DMS153 (cell line): ENCODE results near the gene MLST8.

Source experiments
- DNase-seq: peaks from one replicate; lab custom pipeline; 2025; lab: John Stamatoyannopoulos, UW

Gene MLST8

DNA sequence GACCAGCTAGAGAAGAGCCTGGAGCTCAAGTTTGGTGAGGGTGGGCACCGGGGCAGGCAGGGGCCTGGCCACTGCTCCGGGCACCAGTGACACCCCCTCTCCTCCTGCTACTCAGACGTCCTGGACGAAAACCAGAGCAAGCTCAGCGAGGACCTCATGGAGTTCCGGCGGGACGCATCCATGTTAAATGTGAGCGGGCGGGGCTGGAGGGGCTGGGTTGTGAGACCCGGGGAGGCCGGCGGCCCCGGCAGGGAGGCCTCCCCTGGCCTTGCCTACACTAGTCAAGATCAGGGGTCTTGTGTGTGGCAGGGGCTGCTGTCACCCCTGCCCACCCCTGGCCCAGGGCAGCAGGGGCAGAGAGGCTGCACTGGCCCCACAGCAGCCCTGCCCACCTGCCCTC, 31.9 kb upstream of the MLST8 start:
- no peak for DNase-seq

DNA sequence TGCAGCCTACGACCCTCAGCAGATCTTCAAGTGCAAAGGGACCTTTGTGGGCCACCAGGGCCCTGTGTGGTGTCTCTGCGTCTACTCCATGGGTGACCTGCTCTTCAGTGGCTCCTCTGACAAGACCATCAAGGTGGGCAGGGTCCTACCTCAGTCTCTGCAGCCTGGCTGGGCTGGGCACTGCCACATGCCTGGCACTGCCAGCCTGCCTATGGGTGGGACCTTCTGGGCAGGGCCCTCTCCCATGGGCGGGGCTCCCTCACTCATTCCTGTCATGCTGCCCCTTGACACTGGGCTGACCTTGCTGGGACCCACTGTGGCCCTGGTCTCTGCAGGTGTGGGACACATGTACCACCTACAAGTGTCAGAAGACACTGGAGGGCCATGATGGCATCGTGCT, 31.3 kb upstream of the MLST8 start:
- DNase-seq, result no peak

DNA sequence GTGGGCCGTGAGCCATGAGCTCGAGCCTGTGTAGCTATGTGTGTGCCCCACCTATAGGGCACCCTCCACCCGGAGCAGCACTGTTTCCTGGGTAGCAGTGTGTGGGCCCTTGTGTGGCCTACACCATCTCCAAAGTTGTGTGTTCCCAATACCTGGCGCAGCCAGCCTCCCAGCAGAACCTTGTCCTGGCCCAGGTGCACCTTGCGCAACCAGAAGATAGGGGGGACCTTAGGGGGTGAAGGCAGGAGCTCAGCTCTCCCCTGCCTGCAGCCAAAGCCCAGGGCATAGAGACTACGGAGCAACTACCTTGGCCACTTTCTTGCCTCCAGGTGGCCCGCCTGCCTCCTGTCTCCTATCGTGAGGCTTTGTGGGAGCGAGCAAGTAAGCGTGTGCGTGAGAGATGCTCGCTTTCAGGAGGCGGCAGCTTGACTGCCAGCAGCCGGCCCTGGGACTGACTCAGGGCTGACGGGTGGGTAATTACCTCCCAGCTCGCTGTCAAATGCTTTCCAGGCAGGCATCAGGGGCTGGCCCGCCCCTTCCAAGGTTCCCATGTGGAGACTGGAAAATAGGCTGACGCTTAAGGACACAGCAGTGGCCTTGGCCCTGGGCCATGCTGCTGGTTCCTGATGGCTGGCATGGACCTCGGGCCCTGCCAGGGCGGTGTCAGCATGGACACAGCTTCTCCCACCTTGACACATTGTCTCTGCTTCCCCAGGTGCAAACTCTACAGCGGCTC, 30.7 kb upstream of the MLST8 start:
- no peak for DNase-seq

DNA sequence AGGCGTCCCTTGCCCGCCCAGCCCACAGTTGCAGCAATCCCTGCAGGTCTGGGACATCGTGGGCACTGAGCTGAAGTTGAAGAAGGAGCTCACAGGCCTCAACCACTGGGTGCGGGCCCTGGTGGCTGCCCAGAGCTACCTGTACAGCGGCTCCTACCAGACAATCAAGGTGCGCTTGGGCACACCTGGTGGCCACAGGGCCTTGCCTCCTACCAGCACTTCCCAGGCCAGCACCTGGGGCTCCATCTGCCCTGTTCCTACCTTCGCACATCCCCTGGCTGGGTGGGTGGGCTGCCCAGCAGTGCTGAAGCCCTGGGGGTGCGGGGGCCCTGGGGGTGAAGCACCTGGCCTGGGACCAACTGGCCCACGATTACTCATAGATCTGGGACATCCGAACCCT, 29.8 kb upstream of the MLST8 start:
- no peak for DNase-seq

DNA sequence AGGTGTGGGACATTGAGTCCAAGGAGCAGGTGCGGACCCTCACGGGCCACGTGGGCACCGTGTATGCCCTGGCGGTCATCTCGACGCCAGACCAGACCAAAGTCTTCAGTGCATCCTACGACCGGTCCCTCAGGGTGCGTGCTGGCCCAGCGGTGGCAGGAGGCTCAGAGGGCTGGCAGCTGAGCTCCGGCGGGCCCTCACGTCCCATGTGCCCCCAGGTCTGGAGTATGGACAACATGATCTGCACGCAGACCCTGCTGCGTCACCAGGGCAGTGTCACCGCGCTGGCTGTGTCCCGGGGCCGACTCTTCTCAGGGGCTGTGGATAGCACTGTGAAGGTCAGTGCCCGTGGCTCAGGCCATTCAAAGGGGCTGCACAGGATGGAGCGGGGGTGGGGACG, 29.2 kb upstream of the MLST8 start:
- DNase-seq, result no peak

DNA sequence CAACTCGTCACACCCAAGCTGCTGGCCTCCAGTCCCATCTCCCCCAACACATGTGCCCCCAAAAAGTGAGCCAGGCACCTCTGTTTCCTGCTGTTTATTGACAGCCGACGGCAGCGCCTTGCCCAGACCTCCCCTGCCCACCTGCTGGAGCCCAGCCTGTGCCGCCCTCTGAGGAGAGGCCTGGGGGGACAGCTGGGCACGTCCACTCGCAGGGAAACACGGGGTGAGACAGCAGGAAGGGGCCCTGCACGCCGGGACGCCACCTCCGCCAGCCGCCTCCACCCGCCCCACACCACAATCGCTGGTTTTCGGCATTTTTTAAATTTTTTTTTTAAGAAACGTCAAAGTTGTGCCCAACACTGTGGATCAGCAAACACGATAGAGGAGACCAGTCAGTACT, 28.2 kb upstream of the MLST8 start:
- DNase-seq, result no peak

DNA sequence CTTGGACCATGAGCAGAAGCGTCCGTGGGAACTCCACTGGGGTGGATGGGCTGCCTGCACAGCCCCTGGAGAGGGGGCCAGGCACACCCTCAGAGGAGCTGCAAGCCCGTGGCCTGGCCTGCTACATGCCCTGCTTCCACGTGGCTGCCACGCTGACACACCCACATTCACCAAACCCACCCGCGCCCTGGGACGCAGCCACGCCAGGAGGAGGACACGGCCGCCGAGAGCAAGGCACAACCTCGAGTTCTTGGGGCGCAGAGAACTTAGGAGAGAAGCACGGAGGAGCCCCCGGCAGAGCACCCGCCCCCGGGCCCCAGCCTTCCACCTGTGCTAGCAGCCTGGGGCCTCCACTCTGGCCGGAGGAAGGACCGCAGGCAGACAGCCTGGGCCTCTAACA, 27.7 kb upstream of the MLST8 start:
- DNase-seq, result no peak

DNA sequence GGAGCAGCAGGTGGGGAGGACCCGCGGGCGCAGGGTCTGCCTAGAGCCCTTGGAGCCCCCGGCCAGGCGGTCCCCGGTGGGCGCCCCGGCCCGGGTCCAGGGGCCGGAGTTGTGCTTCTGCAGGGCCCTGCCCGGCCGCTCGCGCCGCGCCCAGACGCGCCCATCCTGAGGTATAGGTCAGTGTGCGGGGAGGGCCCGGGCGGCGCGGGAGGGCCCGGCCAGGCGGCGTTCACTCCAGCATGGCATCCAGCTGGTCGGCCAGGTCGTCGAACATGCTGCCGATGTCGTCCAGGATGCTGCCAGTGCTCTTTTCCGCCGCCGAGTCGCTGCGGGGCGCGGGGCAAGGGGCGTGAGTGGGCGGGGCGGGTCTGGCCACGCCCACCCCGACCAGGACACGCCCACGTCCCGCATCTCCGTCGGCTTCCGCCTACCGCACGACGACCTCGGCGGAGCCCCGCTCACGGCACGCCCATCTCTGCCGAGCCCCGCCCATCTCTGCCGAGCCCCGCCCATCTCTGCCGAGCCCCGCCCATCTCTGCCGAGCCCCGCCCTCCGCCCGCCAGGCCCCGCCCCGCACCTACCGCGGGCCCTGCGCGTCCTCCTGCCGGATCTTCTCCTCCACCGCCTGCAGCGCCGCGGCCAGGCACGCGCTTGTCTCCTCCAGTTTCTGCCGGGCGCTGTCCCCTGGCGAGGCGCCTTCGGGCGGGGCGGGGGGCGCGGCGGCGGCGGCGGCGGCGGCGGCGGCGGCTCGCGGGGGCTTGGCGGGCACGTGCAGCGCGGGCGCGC, 26.7 kb upstream of the MLST8 start:
- DNase-seq, result no peak

DNA sequence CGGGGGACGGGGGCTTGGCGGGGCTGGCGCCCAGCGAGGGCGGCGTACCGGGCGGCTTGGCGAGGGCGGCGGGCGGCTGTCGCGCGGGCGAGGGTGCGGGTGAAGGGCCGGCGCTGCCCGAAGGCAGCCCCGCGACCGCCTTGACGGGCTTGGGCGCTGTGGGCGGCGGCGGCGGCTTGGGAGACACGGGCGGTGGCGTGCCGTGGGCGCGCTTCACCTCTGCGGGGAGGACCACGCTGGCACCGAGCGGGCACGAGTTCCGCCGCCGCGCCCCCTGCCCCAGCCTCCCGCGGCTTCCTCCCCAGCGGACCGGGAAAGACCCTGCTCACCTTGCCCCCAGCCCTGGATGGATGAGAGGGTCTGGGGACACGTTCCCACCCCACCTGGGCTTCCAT, 26.1 kb upstream of the MLST8 start:
- DNase-seq, result no peak

DNA sequence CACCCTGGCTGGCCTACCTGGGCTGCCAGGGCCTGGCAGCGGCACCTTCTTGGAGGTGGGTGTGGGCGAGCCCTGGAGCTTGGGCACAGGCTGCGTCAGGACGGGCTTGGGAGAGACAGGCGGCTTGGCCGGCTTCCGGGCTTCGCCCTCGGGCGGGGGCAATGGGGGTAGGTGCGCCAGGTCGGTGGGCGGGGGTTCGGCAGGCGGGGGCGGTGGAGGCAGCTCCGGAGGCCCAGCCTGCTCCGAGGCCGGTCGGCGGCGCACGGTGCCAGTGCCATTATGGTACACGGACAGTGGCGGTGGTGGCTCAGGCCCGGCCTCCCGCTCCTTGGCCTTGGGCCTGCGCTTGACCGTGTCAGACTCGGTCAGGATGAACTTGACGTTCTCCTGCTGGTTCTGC, 25.7 kb upstream of the MLST8 start:
- DNase-seq, result no peak

DNA sequence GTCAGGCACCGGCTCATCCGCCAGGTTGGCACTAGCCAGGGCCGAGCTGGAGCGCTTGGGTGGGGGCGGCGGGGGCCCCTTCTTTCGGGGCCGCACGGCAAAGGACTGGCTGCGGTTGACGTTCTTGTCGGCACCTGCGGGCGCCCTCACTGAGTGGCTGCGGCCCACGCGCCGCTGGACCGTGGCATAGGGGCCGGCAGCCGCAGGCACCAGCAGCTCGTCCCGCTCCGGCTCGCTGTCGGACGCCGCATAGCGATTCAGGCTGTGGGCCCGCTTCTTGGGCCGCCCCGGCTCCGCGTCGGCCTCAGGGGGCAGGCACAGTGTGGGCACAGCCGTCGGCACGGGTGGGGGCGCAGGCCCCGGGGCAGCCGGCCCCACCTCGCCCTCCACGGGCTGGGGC, 24.8 kb upstream of the MLST8 start:
- no peak for DNase-seq

DNA sequence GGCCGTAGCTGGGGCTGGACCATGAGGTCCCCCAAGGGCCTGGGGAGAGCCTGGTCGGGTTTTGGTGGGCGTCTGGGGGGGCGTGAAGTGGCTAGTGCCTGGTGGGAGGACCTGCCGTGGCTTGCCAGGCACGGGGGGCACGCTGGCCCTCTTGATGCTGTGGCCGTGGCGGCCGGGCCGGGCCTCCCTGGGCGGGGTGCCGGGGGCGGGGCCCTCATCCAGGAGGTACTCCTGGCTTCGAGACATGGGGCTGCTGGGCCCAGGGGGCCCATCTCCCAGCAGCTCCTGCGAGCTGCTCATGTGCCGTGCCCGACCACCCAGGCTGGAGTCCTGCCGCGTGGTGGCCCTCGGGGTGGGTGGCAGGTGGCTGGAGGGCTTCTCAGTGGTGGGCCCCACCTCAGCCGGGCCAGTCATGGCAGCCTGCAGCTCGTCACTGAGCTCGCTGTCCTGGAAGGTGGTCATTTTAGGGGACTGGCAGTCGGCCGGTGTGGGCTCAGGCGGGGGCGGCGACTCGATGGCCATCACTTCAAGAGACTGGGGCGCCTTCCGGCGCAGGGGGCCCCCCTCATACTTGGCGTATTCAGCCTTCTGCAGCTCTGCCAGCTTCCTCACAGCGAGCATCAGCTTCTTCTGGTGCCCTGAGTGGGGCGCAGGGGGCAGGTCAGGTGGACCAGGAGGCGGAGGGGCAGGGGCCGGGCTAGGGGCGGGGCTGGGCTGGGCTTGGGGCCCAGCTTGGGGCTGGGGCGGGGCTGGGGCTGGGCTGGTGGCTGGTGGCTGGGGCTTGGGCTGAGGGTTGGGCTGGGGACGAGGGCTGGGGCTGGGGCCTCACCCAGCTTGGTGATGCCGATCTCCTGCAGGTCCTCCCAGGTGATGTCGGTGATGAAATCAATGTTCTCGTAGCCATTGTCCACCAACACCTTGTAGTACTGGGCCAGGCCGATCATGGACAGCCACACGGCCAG, 24.0 kb upstream of the MLST8 start:
- DNase-seq, result no peak

DNA sequence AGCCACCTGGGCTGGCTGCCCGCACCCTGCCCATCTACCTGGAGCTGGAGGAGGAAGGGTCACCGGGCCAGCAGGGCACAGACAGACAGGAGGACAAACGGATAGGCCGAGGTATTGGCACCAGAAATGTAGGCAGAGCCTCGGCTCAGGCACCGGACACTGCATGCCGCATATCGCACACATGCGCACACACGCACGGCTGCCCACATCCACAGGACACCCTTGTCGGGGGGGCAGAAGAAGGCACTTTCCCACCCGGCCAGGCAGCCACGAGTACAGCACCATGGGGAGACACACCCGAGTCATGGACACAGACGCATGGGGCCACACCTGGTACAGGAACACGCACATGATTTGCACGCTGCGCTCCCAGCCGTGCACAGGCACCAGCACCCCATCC, 23.3 kb upstream of the MLST8 start:
- no peak for DNase-seq

DNA sequence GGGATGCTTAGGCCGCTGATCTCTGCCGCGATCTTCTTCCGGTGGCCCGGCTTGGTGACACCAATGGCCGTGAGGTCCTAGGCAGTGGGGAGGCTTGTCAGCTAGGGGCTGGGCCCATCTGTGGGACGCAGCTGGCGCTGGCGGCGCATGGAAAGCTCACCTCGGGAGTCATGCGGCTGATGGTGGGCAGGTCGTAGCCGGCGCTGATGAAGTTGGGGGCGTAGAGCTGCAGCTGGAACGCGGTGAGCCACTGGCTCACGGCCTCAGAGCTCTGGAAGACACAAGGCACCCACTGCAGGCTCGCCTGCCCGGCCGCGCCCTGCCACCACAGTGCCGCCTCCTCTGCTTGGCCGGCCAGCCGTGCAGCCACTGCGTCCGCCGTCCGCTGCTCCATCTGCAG, 21.6 kb upstream of the MLST8 start:
- DNase-seq, result no peak

DNA sequence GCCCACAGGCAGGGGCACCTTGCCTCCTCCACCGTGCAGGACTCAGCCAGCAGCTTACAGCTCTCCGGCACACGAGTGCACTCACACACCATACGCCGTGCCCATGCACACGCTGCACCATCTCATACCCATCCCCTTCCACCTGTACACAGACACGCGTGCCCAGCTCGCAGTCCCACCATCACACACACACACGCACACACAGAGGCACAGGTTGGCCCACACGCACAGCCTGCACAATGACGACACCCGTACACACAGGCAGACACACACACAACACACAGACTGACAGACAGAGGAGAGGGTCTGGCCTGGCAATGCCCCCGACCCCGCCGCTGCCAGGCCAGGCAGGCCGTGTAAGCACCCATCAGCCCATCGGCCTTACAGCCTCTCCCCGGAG, 20.9 kb upstream of the MLST8 start:
- DNase-seq, result no peak

DNA sequence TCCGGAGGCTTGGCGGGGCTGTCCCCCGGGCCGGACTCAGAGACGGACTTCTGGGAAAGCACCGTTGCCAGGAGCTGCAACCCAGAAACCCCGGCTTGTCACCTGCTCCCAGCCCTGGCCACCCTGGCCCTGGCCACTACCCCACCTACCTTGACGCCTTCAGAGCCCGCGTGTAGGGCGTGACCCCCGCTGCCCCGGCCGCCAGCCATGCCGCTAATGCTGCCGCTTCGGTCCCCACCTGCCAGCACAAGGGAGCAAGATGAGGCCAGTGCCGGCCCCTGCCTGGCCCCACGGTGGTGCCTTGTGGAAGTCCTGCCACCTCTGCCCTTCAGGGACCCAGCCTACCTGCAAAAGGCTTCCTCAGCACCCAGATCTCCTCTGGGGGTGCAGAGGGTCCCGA, 20.3 kb upstream of the MLST8 start:
- no peak for DNase-seq

DNA sequence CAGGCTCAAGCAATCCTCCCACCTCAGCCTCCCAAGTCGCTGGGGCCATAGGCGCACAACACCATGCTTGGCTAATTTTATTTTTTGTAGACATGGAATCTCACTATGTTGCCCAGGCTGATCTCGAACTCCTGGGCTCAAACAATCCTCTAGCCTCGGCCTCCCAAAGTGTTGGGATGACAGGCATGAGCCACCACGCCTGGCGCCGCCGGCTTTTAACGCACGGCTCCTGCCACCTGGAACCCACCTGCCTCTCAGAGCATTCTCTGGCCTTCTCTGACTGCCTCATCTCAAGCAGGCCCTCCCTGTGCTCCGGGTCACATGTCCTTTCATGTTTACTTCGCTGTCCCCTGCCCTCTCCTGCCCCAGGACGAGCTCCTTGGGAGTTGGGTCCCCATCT, 19.2 kb upstream of the MLST8 start:
- DNase-seq, result no peak

DNA sequence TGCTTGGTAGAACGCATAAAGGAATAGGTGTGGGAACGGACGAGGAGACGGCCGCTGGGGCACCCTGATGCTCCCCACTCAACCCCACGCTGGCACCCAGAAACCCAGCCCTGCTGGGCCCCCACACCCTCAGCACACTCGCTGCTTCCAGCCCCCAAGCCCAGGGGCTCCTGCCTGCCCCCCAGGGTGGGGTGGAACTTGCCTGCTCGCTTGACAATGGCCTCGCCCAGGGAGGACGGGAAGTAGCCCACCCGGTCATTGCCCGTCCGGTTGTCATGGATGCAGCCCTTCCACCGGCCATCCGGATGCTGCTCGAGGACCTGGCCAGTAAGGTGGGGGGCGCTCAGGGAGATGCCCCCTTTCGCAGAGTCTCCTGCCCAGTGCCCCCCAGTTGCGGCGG, 18.7 kb upstream of the MLST8 start:
- no peak for DNase-seq

DNA sequence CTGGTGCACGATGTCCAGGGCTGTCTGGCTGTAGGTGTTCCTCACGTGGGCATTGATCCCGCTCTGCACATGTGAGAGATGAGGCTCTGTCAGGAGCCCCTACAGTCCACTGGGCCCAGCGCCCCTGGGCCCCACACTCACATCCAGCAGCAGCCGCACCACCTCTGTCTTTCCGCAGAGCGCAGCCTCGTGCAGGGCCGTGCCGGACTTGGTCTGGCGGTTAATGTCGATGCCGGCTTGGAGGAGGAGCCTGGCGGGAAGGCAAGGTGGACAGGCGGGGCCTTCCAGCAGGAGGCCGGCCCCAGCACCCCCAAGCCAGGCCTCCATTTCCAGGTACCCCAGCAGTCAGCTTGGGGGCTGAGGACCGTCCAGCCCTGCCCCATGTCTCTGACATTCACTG, 18.0 kb upstream of the MLST8 start:
- no peak for DNase-seq

DNA sequence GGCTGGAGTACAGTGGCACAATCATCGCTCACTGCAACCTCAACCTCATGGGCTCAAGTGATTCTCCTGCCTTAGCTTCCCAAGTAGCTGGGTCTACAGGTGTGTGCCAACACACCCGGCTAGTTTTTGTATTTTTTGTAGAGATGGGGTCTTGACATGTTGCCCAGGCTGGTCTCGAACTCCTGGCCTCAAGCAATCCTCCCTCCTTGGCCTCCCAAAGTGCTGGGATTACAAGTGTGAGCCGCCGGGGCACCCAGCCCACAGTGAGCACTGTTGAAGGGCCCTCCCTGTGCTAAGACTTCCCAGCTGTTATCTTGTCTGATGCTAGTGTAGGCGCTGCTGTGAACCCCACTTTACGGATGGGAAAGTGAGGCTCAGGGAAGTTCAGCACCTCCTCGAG, 16.9 kb upstream of the MLST8 start:
- no peak for DNase-seq

DNA sequence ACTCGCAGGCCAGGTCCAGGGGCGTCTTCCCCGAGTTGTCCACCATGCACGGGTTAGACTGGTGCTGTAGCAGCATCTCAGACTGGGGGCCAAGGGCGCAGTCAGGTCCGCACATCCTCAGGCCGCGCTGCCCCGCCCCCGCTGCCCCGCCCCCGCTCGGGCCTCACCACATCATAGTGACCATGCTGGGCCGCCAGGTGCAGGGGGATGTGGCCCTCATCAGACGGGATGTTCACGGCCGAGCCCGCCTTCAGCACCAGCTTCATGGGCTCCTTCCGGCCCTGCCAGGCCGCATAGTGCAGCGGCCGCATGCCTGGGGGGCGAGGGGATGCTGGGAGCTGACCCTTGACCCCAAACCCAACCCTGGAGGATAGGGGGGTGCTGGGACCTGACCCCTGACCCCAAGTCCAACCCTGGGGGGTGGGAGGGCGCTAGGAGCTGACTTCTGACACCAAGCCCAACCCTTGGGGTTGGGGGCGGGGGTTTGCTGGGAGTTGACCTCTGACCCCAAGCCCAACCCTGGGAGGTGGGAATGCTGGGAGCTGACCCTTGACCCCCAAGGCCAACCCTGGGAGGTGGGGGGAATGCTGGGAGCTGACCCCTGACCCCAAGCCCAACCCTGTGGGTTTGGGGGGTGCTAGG, 15.9 kb upstream of the MLST8 start:
- DNase-seq, result no peak

DNA sequence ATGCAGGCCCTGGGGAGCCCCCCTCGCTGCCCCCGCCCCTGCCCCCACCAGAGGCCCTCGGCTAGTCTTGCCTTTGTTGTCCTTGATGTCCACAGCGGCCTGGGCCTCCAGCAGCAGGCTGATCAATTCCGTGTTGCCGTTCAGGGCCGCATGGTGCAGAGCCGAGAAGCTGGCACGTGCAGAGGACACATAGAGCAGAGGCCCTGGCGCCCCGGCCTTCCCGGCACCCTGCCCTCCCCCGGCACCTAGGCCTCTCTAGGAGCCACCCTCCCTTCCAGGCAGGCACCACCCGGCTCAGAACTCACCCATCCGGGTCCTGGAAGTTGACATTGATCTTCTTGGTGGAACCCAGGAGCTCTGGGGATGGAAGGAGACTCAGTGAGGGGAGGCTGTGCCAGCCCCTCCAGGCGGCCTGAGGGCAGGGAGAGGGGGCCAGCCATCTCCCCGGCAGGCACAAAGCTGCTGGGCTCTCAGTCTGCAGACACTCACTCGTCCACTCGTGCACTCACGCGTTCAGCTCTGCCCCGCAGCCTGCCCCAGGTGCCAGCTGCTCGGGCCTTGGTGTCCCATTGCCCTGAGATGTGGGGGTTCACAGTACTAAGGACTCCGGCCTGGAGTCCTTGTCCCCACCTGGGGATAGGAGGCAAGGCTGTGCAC, 15.1 kb upstream of the MLST8 start:
- no peak for DNase-seq
